Measurements from ENCODE around the gene FAM20A. TPM values are rescaled to one million over a fixed set of nuclear protein-coding genes. Genes with fewer than 3 reads are reported as not detected.

The FAM20A gene
- total RNA-seq, 3 donors from 2014 or later: 1.9 to 6.1 (median 5.8) TPM

DNA sequence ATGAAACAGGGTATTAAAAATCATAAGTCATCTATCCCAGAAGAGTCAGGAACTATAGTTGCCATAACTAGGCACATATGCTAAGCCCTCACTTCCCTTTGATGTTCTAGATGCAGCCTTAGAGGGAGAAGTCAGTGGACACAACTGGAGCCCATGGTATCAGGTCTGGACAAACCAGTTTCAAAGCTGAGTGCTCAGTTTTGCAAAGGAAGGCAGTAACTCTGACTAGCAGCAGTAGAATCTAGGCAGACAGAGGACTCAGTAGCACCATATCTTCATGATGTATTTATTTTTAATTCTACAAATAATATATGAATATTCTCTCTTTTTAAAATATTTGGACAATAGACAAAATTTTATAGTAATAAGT is 11.7 kb upstream of the FAM20A start:
- TF ChIP-seq, protein P1, sequence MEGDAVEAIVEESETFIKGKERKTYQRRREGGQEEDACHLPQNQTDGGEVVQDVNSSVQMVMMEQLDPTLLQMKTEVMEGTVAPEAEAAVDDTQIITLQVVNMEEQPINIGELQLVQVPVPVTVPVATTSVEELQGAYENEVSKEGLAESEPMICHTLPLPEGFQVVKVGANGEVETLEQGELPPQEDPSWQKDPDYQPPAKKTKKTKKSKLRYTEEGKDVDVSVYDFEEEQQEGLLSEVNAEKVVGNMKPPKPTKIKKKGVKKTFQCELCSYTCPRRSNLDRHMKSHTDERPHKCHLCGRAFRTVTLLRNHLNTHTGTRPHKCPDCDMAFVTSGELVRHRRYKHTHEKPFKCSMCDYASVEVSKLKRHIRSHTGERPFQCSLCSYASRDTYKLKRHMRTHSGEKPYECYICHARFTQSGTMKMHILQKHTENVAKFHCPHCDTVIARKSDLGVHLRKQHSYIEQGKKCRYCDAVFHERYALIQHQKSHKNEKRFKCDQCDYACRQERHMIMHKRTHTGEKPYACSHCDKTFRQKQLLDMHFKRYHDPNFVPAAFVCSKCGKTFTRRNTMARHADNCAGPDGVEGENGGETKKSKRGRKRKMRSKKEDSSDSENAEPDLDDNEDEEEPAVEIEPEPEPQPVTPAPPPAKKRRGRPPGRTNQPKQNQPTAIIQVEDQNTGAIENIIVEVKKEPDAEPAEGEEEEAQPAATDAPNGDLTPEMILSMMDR (IDR thresholded peaks at IDR 0.05): no peak
- H3K36me3 ChIP-seq (ENCODE audit: low read depth): no peaks in the 10 kb centered on the region
- no peaks in the 10 kb centered on the region for H3K4me1 ChIP-seq (ENCODE audit: low read depth)
- intact Hi-C loops (cut with DNase I, micrococcal nuclease): no loop called here
- ATAC-seq (no peak), DNase-seq (no peak)
- H3K4me3 ChIP-seq: no peak overlapping the region
- H3K9me3 ChIP-seq: peaks cover 26% of the 10 kb centered on the region

DNA sequence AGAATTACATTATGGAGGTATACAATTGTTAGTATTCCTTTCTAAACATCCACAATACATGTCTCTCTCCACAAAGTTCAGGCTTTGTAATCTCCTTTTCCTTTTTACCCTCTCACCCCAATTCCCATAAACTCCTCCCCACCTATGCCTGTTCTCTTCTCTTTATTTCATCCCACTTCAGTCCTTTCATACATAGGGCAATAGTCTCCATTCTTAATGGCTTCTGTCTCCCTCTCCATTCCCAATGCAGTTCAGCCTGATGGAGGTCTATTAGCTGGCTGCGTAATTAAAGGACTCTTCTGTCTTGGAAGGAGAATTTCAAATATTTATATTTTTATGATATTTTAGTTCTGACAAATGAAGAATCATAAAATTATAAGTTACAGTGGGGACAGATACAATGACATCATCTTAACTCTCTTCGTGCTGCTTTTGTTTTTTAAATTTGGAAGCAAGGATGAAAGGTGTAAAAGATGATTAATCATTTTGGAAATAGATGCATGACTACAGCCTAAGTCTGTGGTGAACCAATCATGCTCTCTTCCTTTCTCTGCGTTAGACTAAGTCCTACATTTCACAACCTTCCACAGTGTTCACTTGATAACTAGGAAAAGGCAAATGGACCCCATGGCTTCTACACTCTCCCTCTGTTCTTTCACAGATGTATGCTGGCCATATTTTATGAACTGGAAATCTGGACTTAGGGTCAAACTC is 11.2 kb upstream of the FAM20A start:
- Histone ChIP-seq H3K4me3 (no peak overlapping the region), H3K36me3 (ENCODE audit: low read depth) (no peaks in the 10 kb centered on the region), H3K4me1 (ENCODE audit: low read depth) (no peaks in the 10 kb centered on the region), H3K9me3 (peaks cover 29% of the 10 kb centered on the region)
- DNase-seq: no peak
- TF ChIP-seq, protein P1 (IDR thresholded peaks at IDR 0.05): no peak
- intact Hi-C loops (cut with DNase I, micrococcal nuclease): no loop called here
- ATAC-seq: no peak

DNA sequence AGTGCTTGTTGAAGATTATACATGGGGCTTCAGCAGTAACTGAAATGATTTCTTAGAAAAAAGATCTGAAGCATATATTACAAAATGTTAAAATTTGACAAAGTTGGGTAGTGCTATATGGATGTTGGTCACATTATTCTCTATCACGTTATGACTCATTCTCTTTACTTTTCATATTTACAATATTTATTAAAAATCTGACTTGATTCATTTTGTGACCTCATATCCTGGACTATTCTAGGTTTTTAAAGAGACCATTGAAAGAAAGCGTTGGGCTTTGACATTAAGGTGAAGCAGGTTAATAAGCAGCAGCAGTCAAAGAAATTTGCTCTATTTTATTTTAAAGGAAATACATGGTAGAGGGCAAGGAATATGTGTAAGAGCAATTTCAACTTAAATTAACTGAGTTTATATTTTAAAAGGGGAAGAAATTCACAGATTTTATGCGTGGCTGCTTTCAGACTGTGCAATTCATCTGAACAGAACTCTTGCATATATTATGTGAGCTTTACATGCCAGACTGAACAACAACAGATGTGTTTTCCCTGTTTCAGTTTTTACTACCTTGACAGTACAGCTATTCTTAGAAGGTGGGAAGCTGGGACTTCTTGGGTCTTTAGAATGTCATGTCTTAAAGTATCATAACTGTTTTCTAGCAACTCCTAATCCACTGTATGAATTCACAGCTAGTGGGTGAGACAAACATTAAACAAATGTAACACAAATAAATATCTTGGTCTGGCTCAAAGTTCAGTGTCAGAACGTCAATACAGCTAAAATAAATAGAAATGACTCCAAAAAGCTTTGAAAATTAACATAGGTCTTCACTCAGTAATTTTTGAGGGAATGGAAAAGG is 10.4 kb upstream of the FAM20A start:
- no peaks in the 10 kb centered on the region for H3K4me1 ChIP-seq (ENCODE audit: low read depth)
- TF ChIP-seq, protein P1 (IDR thresholded peaks at IDR 0.05): no peak
- no peak for DNase-seq
- H3K4me3 ChIP-seq: no peak overlapping the region
- no peaks in the 10 kb centered on the region for H3K36me3 ChIP-seq (ENCODE audit: low read depth)
- intact Hi-C loops (cut with DNase I, micrococcal nuclease): no loop called here
- ATAC-seq: no peak
- H3K9me3 ChIP-seq: peaks cover 29% of the 10 kb centered on the region

DNA sequence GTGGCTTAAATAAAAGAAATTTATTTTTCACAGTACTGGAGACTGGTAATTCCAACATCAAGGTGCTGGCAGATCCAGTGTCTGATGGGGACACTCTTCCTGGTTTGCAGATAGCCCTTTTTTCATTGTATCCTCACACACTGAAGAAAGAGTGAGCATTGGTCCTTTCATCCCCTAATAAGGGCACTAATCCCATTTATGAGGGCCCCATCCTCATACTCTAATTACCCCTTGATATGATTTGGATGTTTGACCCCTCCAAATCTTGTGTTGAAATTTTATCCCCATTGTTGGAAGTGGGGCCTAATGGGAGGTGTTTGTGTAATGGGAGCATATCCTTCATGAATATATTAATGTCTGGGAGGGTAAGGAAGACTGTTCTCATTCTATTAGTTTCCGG is 9.4 kb upstream of the FAM20A start:
- ATAC-seq: no peak
- Histone ChIP-seq H3K4me3 (no peak overlapping the region), H3K36me3 (ENCODE audit: low read depth) (no peaks in the 10 kb centered on the region), H3K4me1 (ENCODE audit: low read depth) (no peaks in the 10 kb centered on the region), H3K9me3 (peaks cover 29% of the 10 kb centered on the region)
- intact Hi-C loops (cut with DNase I, micrococcal nuclease): no loop called here
- TF ChIP-seq, protein P1 (IDR thresholded peaks at IDR 0.05): no peak
- no peak for DNase-seq

DNA sequence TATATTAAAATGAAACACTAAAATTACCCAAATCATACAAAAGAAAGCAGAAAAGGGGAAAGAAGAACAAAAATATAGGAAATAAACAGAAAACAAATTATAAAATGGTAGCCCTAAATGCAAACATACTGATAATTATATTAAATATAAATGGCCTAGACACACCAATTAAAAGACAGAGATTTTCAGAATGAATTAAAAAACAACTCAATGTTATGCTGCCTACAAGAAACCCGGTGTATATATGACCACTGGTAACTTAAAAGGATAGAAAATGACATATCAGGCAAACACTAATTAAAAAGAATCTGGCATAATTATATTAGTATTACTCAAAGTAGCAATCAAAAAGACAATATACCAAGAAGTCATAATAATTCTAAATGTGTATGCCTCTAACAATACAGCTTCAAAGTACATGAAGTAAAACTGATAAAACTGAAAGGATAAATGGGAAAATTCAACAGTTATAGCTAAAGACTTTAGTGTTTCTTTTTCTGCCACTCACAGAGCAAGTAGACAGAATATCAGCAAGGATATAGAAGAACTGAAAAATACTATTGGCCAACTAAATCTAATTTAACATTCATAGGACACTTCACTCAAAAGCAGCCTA is 7.5 kb upstream of the FAM20A start:
- H3K9me3 ChIP-seq: peaks cover 29% of the 10 kb centered on the region
- DNase-seq (no peak), ATAC-seq (no peak)
- no peak overlapping the region for H3K4me3 ChIP-seq
- TF ChIP-seq, protein P1 (IDR thresholded peaks at IDR 0.05): no peak
- H3K36me3 ChIP-seq (ENCODE audit: low read depth): no peaks in the 10 kb centered on the region
- intact Hi-C loops (cut with DNase I, micrococcal nuclease): no loop called here
- no peaks in the 10 kb centered on the region for H3K4me1 ChIP-seq (ENCODE audit: low read depth)

Data from mucosa of descending colon (tissue), 3 donors.